ENCODE results near the gene CACNG3.

- TF ChIP-seq, protein P1, sequence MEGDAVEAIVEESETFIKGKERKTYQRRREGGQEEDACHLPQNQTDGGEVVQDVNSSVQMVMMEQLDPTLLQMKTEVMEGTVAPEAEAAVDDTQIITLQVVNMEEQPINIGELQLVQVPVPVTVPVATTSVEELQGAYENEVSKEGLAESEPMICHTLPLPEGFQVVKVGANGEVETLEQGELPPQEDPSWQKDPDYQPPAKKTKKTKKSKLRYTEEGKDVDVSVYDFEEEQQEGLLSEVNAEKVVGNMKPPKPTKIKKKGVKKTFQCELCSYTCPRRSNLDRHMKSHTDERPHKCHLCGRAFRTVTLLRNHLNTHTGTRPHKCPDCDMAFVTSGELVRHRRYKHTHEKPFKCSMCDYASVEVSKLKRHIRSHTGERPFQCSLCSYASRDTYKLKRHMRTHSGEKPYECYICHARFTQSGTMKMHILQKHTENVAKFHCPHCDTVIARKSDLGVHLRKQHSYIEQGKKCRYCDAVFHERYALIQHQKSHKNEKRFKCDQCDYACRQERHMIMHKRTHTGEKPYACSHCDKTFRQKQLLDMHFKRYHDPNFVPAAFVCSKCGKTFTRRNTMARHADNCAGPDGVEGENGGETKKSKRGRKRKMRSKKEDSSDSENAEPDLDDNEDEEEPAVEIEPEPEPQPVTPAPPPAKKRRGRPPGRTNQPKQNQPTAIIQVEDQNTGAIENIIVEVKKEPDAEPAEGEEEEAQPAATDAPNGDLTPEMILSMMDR (IDR thresholded peaks at IDR 0.05; ENCODE audit: poor library complexity), result no peak
- no peak for TF ChIP-seq EZH2 (IDR thresholded peaks at IDR 0.05; ENCODE audit: borderline replicate concordance)
These were observed 66.0 kb downstream of the CACNG3 start for GRCh38 chr16:24322106-24322505.
